Kidney epithelial cell (primary cell): ENCODE results near the gene LIN37. TPM values are rescaled to one million over a fixed set of nuclear protein-coding genes. Genes with fewer than 3 reads are reported as not detected.

Source experiments
- DNase-seq: peaks from one replicate; pipeline ENCODE4 v3.0.0-alpha.2; 2010; ENCODE audit warnings: low read depth
- H3K27me3 ChIP-seq: 2 replicates; pipeline ENCODE4 v1.6.0; 2011; ENCODE audit warnings: low read length; ENCODE audit not compliant: control insufficient read depth, insufficient read depth
- H3K36me3 ChIP-seq: 2 replicates; pipeline ENCODE4 v1.5.1; 2011; ENCODE audit warnings: low read length; ENCODE audit not compliant: control insufficient read depth, insufficient read depth
- H3K4me3 ChIP-seq: 2 replicates; pipeline ENCODE4 v1.5.1; 2011; ENCODE audit warnings: low read depth, mild to moderate bottlenecking, control low read depth, low read length
- total RNA-seq: library from RNA; depleted of rRNA; stranded (reverse); fragments of >200 nt; gene quantifications from 2 replicates; pipeline ENCODE4 v1.2.3, GENCODE V29; 2015
- TF ChIP-seq, protein P1 (sequence below): IDR thresholded peaks from 2 replicates; pipeline ENCODE4 v1.5.1; 2011; ENCODE audit warnings: mild to moderate bottlenecking, moderate library complexity, low read length, control low read depth, inconsistent platforms; ENCODE audit not compliant: insufficient read depth, poor library complexity, severe bottlenecking

Gene LIN37
- total RNA-seq, 1 donor from 2014 or later, result 22.0 TPM

GRCh38 chr19:35710784-35711723, 37.3 kb upstream of the LIN37 start:
- Histone ChIP-seq H3K27me3 (no peaks in the 10 kb centered on the region), H3K4me3 (no peak overlapping the region), H3K36me3 (no peaks in the 10 kb centered on the region)
- DNase-seq, result no peak
- TF ChIP-seq, protein P1, sequence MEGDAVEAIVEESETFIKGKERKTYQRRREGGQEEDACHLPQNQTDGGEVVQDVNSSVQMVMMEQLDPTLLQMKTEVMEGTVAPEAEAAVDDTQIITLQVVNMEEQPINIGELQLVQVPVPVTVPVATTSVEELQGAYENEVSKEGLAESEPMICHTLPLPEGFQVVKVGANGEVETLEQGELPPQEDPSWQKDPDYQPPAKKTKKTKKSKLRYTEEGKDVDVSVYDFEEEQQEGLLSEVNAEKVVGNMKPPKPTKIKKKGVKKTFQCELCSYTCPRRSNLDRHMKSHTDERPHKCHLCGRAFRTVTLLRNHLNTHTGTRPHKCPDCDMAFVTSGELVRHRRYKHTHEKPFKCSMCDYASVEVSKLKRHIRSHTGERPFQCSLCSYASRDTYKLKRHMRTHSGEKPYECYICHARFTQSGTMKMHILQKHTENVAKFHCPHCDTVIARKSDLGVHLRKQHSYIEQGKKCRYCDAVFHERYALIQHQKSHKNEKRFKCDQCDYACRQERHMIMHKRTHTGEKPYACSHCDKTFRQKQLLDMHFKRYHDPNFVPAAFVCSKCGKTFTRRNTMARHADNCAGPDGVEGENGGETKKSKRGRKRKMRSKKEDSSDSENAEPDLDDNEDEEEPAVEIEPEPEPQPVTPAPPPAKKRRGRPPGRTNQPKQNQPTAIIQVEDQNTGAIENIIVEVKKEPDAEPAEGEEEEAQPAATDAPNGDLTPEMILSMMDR, result no peak

DNA sequence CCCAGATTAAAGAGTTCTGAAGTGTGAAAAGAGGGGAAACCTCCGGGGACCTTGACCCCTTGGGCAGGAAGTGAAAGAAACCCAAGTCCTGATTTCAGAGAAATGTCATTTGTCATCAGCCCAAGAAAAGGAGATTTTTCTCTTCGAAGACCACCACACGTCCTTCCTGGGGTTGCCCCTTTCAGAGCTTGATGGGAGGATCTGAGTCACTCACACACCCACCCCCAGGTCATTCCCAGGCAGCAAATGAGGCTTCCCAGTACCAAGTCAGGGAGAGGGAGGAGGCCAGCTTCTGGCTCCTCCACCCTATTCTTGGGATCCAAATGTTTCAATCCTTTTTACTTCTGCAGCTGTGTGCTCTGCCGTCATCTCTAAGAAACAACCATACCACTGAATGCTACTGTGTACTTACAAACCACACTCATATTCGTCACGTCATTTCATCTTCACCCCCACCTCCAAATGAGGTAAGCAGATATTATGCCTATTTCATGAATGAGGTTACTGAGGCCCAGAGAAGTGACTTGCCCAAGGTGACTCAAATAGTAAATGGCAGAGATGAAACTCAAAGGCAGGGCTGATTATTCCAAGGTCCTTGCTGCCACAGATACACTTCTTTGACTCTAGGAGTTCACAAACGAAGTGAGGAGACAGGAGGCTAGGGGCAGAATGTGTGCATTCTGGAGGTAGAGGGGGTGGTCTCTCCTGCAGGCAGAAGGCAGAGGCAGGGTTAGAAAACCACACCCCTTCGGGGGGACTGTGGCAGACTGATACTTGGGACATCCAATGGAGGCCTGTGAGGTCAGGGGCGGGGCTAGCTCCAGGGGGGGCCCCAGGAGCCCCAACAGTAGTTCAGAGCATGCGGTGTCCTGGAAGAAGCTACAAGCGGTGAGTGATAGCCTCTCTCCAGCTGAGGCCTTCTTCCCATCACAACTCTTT, 35.5 kb upstream of the LIN37 start:
- H3K27me3 ChIP-seq, result no peaks in the 10 kb centered on the region
- H3K4me3 ChIP-seq, result no peak overlapping the region
- H3K36me3 ChIP-seq, result no peaks in the 10 kb centered on the region
- no peak for DNase-seq
- TF ChIP-seq, protein P1, result no peak

GRCh38 chr19:35713506-35713850, 34.9 kb upstream of the LIN37 start:
- TF ChIP-seq, protein P1, result no peak
- DNase-seq, result no peak
- H3K36me3 ChIP-seq, result no peaks in the 10 kb centered on the region
- H3K27me3 ChIP-seq, result no peaks in the 10 kb centered on the region
- no peak overlapping the region for H3K4me3 ChIP-seq

DNA sequence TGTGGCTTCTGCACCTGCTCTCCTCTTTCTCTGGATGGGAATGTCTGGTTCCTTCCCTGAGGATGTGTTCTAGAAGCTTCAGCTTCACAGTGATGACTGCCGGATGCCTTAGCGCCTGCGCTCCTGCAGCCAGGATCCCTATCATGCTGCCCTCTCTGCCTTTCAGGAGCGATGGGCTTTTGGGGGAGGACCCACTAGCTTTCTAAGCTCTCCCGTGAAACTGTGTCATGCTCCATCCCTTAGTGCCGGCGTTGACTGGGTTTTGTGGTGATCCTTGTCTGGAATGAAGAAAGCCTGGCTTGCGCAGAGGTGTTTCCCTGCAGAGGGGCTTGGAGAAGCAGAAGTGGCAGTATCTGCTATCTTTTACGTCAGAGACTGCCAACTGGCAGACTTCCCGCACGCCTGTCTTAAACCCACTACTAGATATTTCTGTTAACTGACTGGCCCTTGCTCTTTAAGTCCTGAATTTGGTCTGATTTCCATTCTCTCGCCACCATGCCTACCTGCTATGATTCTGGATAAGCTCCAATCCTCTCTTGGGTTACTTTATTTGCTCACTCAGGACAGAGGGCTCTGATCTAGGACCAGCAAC, 34.4 kb upstream of the LIN37 start:
- TF ChIP-seq, protein P1, result no peak
- no peak for DNase-seq
- Histone ChIP-seq H3K36me3 (no peaks in the 10 kb centered on the region), H3K4me3 (no peak overlapping the region), H3K27me3 (no peaks in the 10 kb centered on the region)

- TF ChIP-seq, protein P1, result no peak
- Histone ChIP-seq H3K4me3 (no peak overlapping the region), H3K36me3 (no peaks in the 10 kb centered on the region)
Observed at GRCh38 chr19:35714601-35715354, 33.6 kb upstream of the LIN37 start.

More at GRCh38 chr19:35714601-35715354, 33.6 kb upstream of the LIN37 start:
- no peaks in the 10 kb centered on the region for H3K27me3 ChIP-seq
- DNase-seq, result no peak
